Immature natural killer cell (primary cell): Measurements from ENCODE around the gene HTT-AS. TPM values are rescaled to one million over a fixed set of nuclear protein-coding genes. Genes with fewer than 3 reads are reported as not detected.

Experiments
- DNase-seq, 3 donors: peaks; one replicate each; pipeline ENCODE4 v3.0.0; 2022; ENCODE audit warnings: mixed read lengths in 1 of 3
- H3K27ac Mint-ChIP-seq, 6 donors: one replicate each; pipeline ENCODE4 v1.8.0; 2020; ENCODE audit warnings: mixed read lengths in 6 of 6, mild to moderate bottlenecking in 5 of 6, inconsistent platforms in 4 of 6, moderate library complexity in 3 of 6
- H3K27me3 Mint-ChIP-seq, 3 donors: one replicate each; pipeline ENCODE4 v1.8.0; 2020 to 2021; ENCODE audit warnings: low read depth in 3 of 3, mild to moderate bottlenecking in 3 of 3, mixed read lengths in 3 of 3, moderate library complexity in 3 of 3, inconsistent platforms in 1 of 3
- H3K36me3 Mint-ChIP-seq, 3 donors: one replicate each; pipeline ENCODE4 v1.8.0; 2020; ENCODE audit warnings: mixed read lengths in 3 of 3, inconsistent platforms in 2 of 3, mild to moderate bottlenecking in 2 of 3
- H3K4me1 Mint-ChIP-seq, 2 donors: one replicate each; pipeline ENCODE4 v1.8.0; 2020; ENCODE audit warnings: inconsistent platforms in 2 of 2, mild to moderate bottlenecking in 2 of 2, mixed read lengths in 2 of 2, moderate library complexity in 1 of 2
- H3K4me3 Mint-ChIP-seq, 5 donors: one replicate each; pipeline ENCODE4 v1.8.0; 2020; ENCODE audit warnings: mild to moderate bottlenecking in 5 of 5, mixed read lengths in 5 of 5, inconsistent platforms in 3 of 5, moderate library complexity in 3 of 5
- H3K9me3 Mint-ChIP-seq, 6 donors: one replicate each; pipeline ENCODE4 v1.8.0; 2020; ENCODE audit warnings: mild to moderate bottlenecking in 6 of 6, mixed read lengths in 6 of 6, inconsistent platforms in 4 of 6, moderate library complexity in 3 of 6
- polyA plus RNA-seq, 3 donors: library from polyadenylated mRNA; unstranded; fragments of 300-500 nt; fragmentation: Illumina TruSeq; gene quantifications; one replicate each; pipeline ENCODE4 v1.2.3, GENCODE V29; 2021

Gene HTT-AS
- polyA plus RNA-seq, 3 donors from 2014 or later, result not detected

DNA sequence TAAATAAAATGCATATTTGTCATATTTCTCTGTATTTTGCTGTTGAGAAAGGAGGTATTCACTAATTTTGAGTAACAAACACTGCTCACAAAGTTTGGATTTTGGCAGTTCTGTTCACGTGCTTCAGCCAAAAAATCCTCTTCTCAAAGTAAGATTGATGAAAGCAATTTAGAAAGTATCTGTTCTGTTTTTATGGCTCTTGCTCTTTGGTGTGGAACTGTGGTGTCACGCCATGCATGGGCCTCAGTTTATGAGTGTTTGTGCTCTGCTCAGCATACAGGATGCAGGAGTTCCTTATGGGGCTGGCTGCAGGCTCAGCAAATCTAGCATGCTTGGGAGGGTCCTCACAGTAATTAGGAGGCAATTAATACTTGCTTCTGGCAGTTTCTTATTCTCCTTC is 3.5 kb upstream of the HTT-AS start:
- peaks cover 0 to 3% (median 0%) of the 10 kb centered on the region in 3 donors for H3K27me3 Mint-ChIP-seq
- H3K4me3 Mint-ChIP-seq, result peak overlapping the region in 1 of 5 donors; percentile 14
- H3K36me3 Mint-ChIP-seq, result peaks cover 0 to 4% (median 0%) of the 10 kb centered on the region in 3 donors
- H3K4me1 Mint-ChIP-seq, result peaks cover 38 to 67% of the 10 kb centered on the region in 2 donors
- no peaks in the 10 kb centered on the region for H3K9me3 Mint-ChIP-seq
- no peak for DNase-seq
- peak overlapping the region in 1 of 6 donors; percentile 38 for H3K27ac Mint-ChIP-seq

GRCh38 chr4:3075652-3075981 is 1.3 kb upstream of the HTT-AS start:
- Mint-ChIP-seq H3K27ac (peak overlapping the region in 5 of 6 donors; percentile 58 to 84 (median 81)), H3K9me3 (no peaks in the 10 kb centered on the region), H3K4me1 (peaks cover 26 to 48% of the 10 kb centered on the region in 2 donors), H3K27me3 (peaks cover 0 to 3% (median 1%) of the 10 kb centered on the region in 3 donors), H3K4me3 (peak overlapping the region; percentile 83 to 88 (median 87)), H3K36me3 (peaks cover 0 to 4% (median 0%) of the 10 kb centered on the region in 3 donors)
- no peak for DNase-seq

DNA sequence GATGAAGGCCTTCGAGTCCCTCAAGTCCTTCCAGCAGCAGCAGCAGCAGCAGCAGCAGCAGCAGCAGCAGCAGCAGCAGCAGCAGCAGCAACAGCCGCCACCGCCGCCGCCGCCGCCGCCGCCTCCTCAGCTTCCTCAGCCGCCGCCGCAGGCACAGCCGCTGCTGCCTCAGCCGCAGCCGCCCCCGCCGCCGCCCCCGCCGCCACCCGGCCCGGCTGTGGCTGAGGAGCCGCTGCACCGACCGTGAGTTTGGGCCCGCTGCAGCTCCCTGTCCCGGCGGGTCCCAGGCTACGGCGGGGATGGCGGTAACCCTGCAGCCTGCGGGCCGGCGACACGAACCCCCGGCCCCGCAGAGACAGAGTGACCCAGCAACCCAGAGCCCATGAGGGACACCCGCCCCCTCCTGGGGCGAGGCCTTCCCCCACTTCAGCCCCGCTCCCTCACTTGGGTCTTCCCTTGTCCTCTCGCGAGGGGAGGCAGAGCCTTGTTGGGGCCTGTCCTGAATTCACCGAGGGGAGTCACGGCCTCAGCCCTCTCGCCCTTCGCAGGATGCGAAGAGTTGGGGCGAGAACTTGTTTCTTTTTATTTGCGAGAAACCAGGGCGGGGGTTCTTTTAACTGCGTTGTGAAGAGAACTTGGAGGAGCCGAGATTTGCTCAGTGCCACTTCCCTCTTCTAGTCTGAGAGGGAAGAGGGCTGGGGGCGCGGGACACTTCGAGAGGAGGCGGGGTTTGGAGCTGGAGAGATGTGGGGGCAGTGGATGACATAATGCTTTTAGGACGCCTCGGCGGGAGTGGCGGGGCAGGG is 711 bp upstream of the HTT-AS start:
- Mint-ChIP-seq H3K4me3 (peak overlapping the region; percentile 84 to 94 (median 87)), H3K36me3 (peaks cover 0 to 4% (median 0%) of the 10 kb centered on the region in 3 donors), H3K9me3 (no peaks in the 10 kb centered on the region), H3K27ac (peak overlapping the region; percentile 77 to 91 (median 82)), H3K4me1 (peaks cover 25 to 43% of the 10 kb centered on the region in 2 donors), H3K27me3 (peaks cover 0 to 3% (median 1%) of the 10 kb centered on the region in 3 donors)
- DNase-seq, result peak; percentile 36 to 42 (median 39)

DNA sequence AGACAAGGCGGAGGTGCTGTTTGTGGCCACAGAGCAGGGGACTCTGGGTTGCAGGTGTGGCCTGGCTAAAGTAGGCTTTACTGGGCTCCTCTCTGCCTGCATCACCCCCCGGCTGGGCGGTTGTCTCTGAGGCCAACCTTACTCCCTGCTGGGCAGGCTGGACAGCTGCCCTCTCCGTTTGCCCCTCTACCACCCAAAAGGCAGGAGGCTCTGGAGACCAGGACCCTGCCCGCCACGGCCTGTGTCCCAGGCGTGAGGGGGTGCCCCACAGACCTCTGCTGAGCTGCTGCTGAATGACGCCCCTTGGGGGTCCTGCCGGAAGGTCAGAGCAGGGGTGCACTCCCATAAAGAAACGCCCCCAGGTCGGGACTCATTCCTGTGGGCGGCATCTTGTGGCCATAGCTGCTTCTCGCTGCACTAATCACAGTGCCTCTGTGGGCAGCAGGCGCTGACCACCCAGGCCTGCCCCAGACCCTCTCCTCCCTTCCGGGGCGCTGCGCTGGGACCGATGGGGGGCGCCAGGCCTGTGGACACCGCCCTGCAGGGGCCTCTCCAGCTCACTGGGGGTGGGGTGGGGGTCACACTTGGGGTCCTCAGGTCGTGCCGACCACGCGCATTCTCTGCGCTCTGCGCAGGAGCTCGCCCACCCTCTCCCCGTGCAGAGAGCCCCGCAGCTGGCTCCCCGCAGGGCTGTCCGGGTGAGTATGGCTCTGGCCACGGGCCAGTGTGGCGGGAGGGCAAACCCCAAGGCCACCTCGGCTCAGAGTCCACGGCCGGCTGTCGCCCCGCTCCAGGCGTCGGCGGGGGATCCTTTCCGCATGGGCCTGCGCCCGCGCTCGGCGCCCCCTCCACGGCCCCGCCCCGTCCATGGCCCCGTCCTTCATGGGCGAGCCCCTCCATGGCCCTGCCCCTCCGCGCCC is 920 bp downstream of the HTT-AS start:
- DNase-seq, result no peak
- peaks cover 20 to 32% of the 10 kb centered on the region in 2 donors for H3K4me1 Mint-ChIP-seq
- H3K36me3 Mint-ChIP-seq, result peaks cover 0 to 4% (median 0%) of the 10 kb centered on the region in 3 donors
- peak overlapping the region in 2 of 6 donors; percentile 20 to 40 for H3K27ac Mint-ChIP-seq
- H3K9me3 Mint-ChIP-seq, result no peaks in the 10 kb centered on the region
- H3K4me3 Mint-ChIP-seq, result peak overlapping the region in 4 of 5 donors; percentile 48 to 94 (median 86)
- H3K27me3 Mint-ChIP-seq, result peaks cover 0 to 3% (median 1%) of the 10 kb centered on the region in 3 donors

- Mint-ChIP-seq H3K36me3 (peaks cover 0 to 7% (median 4%) of the 10 kb centered on the region in 3 donors), H3K9me3 (no peaks in the 10 kb centered on the region), H3K27me3 (peaks cover 0 to 5% (median 1%) of the 10 kb centered on the region in 3 donors), H3K27ac (peak overlapping the region in 3 of 6 donors; percentile 17 to 41 (median 24)), H3K4me1 (peaks cover 15 to 18% of the 10 kb centered on the region in 2 donors), H3K4me3 (peak overlapping the region in 4 of 5 donors; percentile 17 to 38 (median 27))
- no peak for DNase-seq
Measured at GRCh38 chr4:3071811-3072210, 2.5 kb downstream of the HTT-AS start.

GRCh38 chr4:3070709-3071500 is 3.4 kb downstream of the HTT-AS start:
- H3K4me3 Mint-ChIP-seq, result no peak overlapping the region

DNA sequence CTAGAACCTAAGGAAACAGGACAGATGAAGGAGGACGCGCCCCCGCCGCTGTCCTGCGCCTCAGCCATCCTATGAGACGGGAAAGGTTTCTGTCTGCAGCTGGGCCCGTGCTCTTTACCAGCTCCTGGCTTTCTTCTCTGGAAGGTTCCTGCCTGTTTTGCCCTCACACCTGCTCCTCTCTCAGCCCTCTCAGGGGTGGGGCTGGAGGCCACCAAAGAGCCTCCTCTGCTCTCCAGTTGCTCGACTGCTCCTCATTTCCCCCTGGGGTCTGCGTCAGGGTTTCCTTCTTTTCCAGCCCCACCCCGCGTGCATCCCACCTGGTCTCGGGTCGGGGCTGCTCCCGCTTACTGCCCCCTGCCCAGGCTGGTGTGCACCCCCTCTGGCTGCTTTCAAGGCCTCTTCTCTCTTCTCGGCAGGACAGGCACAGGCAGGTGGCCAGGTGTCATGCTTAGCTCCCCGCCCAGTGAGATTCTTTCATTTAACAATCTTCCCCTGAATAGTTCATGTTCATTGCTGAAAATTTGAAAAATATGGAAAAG is 4.6 kb downstream of the HTT-AS start:
- H3K4me3 Mint-ChIP-seq, result no peak overlapping the region
- H3K9me3 Mint-ChIP-seq, result no peaks in the 10 kb centered on the region
- no peak for DNase-seq
- H3K4me1 Mint-ChIP-seq, result no peaks in the 10 kb centered on the region
- H3K36me3 Mint-ChIP-seq, result peaks cover 4 to 11% (median 7%) of the 10 kb centered on the region in 3 donors
- H3K27ac Mint-ChIP-seq, result no peak overlapping the region
- peaks cover 0 to 7% (median 1%) of the 10 kb centered on the region in 3 donors for H3K27me3 Mint-ChIP-seq

More at GRCh38 chr4:3070709-3071500, 3.4 kb downstream of the HTT-AS start:
- DNase-seq, result no peak
- Mint-ChIP-seq H3K4me1 (peaks cover 9% of the 10 kb centered on the region in 2 donors), H3K27me3 (peaks cover 0 to 5% (median 1%) of the 10 kb centered on the region in 3 donors), H3K9me3 (no peaks in the 10 kb centered on the region), H3K36me3 (peaks cover 0 to 11% (median 7%) of the 10 kb centered on the region in 3 donors), H3K27ac (peak overlapping the region in 2 of 6 donors; percentile 1 to 37)

GRCh38 chr4:3067473-3068001 is 6.8 kb downstream of the HTT-AS start:
- H3K36me3 Mint-ChIP-seq, result peaks cover 4 to 17% (median 12%) of the 10 kb centered on the region in 3 donors
- peaks cover 1 to 5% (median 4%) of the 10 kb centered on the region in 3 donors for H3K27me3 Mint-ChIP-seq
- DNase-seq, result no peak
- H3K27ac Mint-ChIP-seq, result no peak overlapping the region
- no peaks in the 10 kb centered on the region for H3K9me3 Mint-ChIP-seq
- no peak overlapping the region for H3K4me3 Mint-ChIP-seq
- H3K4me1 Mint-ChIP-seq, result no peaks in the 10 kb centered on the region

GRCh38 chr4:3066836-3067400 is 7.4 kb downstream of the HTT-AS start:
- H3K9me3 Mint-ChIP-seq, result no peaks in the 10 kb centered on the region
- H3K4me3 Mint-ChIP-seq, result no peak overlapping the region
- H3K27ac Mint-ChIP-seq, result no peak overlapping the region

DNA sequence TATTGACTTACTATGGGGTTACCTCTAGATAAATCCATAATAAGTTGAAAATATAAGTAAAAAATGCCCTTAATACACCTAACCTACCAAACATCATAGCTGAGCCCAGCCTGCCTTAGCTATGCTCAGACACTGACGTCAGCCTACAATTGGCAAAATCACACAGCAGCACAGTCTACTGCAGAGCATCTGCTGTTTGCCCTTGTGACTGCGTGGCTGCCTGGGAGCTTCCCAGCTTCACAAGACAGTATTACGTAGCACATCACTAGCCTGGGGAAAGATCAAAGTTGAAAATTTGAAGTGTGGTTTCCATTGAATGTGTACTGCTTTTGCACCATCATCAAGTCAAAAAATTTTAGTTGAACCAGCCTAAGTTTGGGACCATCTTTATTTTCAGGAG is 8.8 kb downstream of the HTT-AS start:
- Mint-ChIP-seq H3K9me3 (no peaks in the 10 kb centered on the region), H3K4me3 (no peak overlapping the region), H3K27ac (peak overlapping the region in 1 of 6 donors; percentile 30), H3K36me3 (peaks cover 4 to 18% (median 14%) of the 10 kb centered on the region in 3 donors), H3K4me1 (peaks cover 0 to 2% of the 10 kb centered on the region in 2 donors), H3K27me3 (peaks cover 3 to 9% (median 4%) of the 10 kb centered on the region in 3 donors)
- no peak for DNase-seq

More at GRCh38 chr4:3066836-3067400, 7.4 kb downstream of the HTT-AS start:
- no peaks in the 10 kb centered on the region for H3K4me1 Mint-ChIP-seq
- no peak for DNase-seq
- H3K36me3 Mint-ChIP-seq, result peaks cover 4 to 18% (median 14%) of the 10 kb centered on the region in 3 donors
- peaks cover 1 to 6% (median 4%) of the 10 kb centered on the region in 3 donors for H3K27me3 Mint-ChIP-seq

DNA sequence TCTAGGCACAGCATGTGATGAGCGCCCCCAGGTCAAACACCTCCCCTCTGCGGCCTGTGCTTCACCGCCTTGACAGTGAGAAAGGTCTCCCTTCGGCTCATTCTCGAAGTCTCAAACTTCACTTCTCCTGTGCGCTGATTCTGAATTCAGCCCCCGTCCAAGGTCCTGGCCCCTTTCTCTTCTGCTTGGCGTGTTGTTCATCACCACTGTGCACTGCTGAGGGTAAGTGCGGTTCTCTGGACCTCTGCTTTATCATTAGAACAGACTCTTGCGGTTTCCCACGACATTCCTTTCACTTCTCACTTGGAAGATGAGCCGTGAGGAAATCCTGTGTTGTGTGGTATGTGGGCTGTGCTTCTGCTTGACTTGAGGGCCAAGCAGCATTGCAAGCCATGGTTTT is 11.9 kb downstream of the HTT-AS start:
- peaks cover 3 to 9% (median 3%) of the 10 kb centered on the region in 3 donors for H3K27me3 Mint-ChIP-seq
- H3K36me3 Mint-ChIP-seq, result peaks cover 4 to 16% (median 14%) of the 10 kb centered on the region in 3 donors
- peaks cover 0 to 2% of the 10 kb centered on the region in 2 donors for H3K4me1 Mint-ChIP-seq
- no peak overlapping the region for H3K4me3 Mint-ChIP-seq
- H3K9me3 Mint-ChIP-seq, result no peaks in the 10 kb centered on the region
- no peak overlapping the region for H3K27ac Mint-ChIP-seq
- DNase-seq, result no peak

- no peak for DNase-seq
- Mint-ChIP-seq H3K9me3 (no peaks in the 10 kb centered on the region), H3K27ac (no peak overlapping the region), H3K4me3 (no peak overlapping the region), H3K4me1 (peaks cover 0 to 2% of the 10 kb centered on the region in 2 donors), H3K27me3 (peaks cover 2 to 9% (median 3%) of the 10 kb centered on the region in 3 donors), H3K36me3 (peaks cover 8 to 17% (median 13%) of the 10 kb centered on the region in 3 donors)
Measured at GRCh38 chr4:3060946-3061345, 13.4 kb downstream of the HTT-AS start.
